ENCODE measurements around the gene PTAFR.

GRCh38 chr1:28180306-28181305 is 4.1 kb upstream of the PTAFR start:
- no peak for TF ChIP-seq CTCF (IDR thresholded peaks at IDR 0.05; ENCODE audit: low read depth, low read length)
- TF ChIP-seq MAX (IDR thresholded peaks at IDR 0.05; ENCODE audit: low read depth, low read length) = no peak
- no peak for TF ChIP-seq POLR2A (IDR thresholded peaks at IDR 0.05; ENCODE audit: extremely low read depth, insufficient read length)
- TF ChIP-seq MYC (IDR thresholded peaks at IDR 0.05; ENCODE audit: low read depth, low read length) = no peak
